GM12873 (cell line): ENCODE measurements around the gene ZFYVE19.

Experiments used
- CTCF ChIP-seq: IDR thresholded peaks from 2 replicates; pipeline ENCODE4 v1.5.1; 2012; ENCODE audit warnings: low read depth, mild to moderate bottlenecking, moderate library complexity, low read length, control low read depth; ENCODE audit not compliant: insufficient read depth; ENCODE audit errors: missing control alignments

The ZFYVE19 gene

GRCh38 chr15:40863660-40864270 lies 56.9 kb downstream of the ZFYVE19 start:
- no peak for TF ChIP-seq CTCF
